Vagina (tissue), 2 donors: ENCODE results near the gene C3orf22.

ENCODE experiments used
- POLR2A ChIP-seq, 2 donors: fragments of 450-650 bp; IDR thresholded peaks; one replicate each; pipeline ENCODE4 v1.6.1; 2017; ENCODE audit warnings: antibody characterized with exemption in 2 of 2, mild to moderate bottlenecking in 2 of 2, moderate library complexity in 2 of 2
- POLR2AphosphoS5 ChIP-seq, 2 donors: sonication (generic); formaldehyde crosslinking; IDR thresholded peaks; one replicate each; pipeline ENCODE4 v1.9.0; 2017; ENCODE audit warnings: antibody characterized with exemption in 2 of 2, mild to moderate bottlenecking in 2 of 2, low read depth in 1 of 2; ENCODE audit not compliant: insufficient read depth in 1 of 2
- TF ChIP-seq, protein P1 (sequence below), 3 experiments: fragments of 450-650 bp in 2 of 3; fragments of 200-600 bp in 1 of 3; sonication (generic) in 1 of 3; IDR thresholded peaks; one replicate each; pipeline ENCODE4 v1.5.1; 2017 to 2019; ENCODE audit warnings: antibody characterized with exemption in 3 of 3, mild to moderate bottlenecking in 2 of 3, moderate library complexity in 2 of 3

DNA sequence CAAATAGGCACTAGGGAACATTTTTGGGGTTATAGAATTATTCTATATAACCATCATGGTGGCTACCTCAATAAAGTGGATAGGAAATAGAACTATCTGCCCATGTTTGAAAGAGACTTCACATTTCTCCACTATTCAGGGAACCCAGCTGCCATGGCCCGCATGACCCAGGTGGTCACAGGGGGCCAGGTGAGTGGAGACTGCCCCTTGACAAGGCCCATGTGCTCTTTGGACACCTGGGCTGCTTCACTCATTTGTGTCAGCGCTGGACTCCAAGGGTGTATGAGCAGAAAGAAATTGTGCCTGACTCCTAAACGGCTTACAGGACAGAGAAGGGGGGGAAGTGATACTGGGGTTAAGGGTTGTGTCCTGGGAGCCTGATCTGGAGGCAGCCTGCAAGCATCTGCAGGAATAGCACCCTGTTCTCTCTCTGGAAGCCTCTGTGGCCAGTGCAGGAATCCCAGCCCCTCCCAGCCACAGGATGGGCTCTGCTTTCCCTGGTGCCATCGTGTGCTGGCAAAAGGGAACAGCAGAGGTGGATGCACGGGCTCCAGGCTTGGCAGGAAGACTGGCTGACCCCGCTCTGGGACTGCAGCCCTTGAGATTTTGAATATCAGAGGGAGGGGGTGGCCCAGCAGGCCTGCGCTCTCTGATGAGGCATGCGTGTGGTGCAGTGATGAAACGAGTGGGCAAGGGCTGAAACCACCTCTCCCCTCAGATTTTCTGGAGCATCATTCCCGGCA lies 9.1 kb upstream of the C3orf22 start:
- TF ChIP-seq, protein P1, sequence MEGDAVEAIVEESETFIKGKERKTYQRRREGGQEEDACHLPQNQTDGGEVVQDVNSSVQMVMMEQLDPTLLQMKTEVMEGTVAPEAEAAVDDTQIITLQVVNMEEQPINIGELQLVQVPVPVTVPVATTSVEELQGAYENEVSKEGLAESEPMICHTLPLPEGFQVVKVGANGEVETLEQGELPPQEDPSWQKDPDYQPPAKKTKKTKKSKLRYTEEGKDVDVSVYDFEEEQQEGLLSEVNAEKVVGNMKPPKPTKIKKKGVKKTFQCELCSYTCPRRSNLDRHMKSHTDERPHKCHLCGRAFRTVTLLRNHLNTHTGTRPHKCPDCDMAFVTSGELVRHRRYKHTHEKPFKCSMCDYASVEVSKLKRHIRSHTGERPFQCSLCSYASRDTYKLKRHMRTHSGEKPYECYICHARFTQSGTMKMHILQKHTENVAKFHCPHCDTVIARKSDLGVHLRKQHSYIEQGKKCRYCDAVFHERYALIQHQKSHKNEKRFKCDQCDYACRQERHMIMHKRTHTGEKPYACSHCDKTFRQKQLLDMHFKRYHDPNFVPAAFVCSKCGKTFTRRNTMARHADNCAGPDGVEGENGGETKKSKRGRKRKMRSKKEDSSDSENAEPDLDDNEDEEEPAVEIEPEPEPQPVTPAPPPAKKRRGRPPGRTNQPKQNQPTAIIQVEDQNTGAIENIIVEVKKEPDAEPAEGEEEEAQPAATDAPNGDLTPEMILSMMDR (IDR thresholded peaks at IDR 0.05), result no peak
- TF ChIP-seq POLR2A (IDR thresholded peaks at IDR 0.05) (no peak), POLR2AphosphoS5 (IDR thresholded peaks at IDR 0.05; ENCODE audit: insufficient read depth in 1 of 2, low read depth in 1 of 2) (no peak)
